Activated CD4-positive, CD25-positive, alpha-beta regulatory T cell treated with anti-CD3 and anti-CD28 coated beads, Interleukin-2, amount 50 U/mL, for 24 hours (primary cell): ENCODE data around the gene LRRC10.

Experiments used
- ATAC-seq, 2 donors: fragments of 150-1000 bp; cut with Tn5 transposase; one replicate each; pipeline ENCODE4 v1.10.0; 2021; ENCODE audit warnings: mild to moderate bottlenecking in 1 of 2, moderate library complexity in 1 of 2

The LRRC10 gene

GRCh38 chr12:69566603-69567002 lies 44.1 kb downstream of the LRRC10 start:
- ATAC-seq, result no peak

- ATAC-seq, result no peak
These were observed 47.4 kb downstream of the LRRC10 start for GRCh38 chr12:69563166-69563762.
